Neutrophil (primary cell): ENCODE measurements around the gene CDKAL1.

Source experiments
- H3K27ac ChIP-seq: fragments of 200-600 bp; sonication (generic); 2 replicates; pipeline ENCODE4 v1.5.1; 2016; ENCODE audit warnings: mild to moderate bottlenecking, moderate library complexity
- H3K27me3 ChIP-seq: fragments of 200-600 bp; sonication (generic); 2 replicates; pipeline ENCODE4 v1.6.0; 2016; ENCODE audit warnings: mild to moderate bottlenecking
- H3K36me3 ChIP-seq: fragments of 200-600 bp; sonication (generic); 2 replicates; pipeline ENCODE4 v1.5.1; 2017
- H3K4me1 ChIP-seq, 2 experiments: fragments of 200-600 bp in 1 of 2; sonication (generic) in 1 of 2; 1 replicate in 1 of 2; 2 replicates in 1 of 2; pipeline versions ENCODE4 v1.5.1 to v1.6.1; 2013 to 2016; ENCODE audit warnings: low read depth in 1 of 2, low read length in 1 of 2, mild to moderate bottlenecking in 1 of 2, moderate library complexity in 1 of 2; ENCODE audit not compliant: control insufficient read depth in 1 of 2, insufficient read depth in 1 of 2
- H3K4me3 ChIP-seq, 2 experiments: fragments of 200-600 bp in 1 of 2; sonication (generic) in 1 of 2; 1 replicate in 1 of 2; 2 replicates in 1 of 2; pipeline ENCODE4 v1.5.1; 2013 to 2016; ENCODE audit warnings: low read depth in 1 of 2, low read length in 1 of 2, mild to moderate bottlenecking in 1 of 2, moderate library complexity in 1 of 2
- H3K9me3 ChIP-seq: fragments of 200-600 bp; sonication (generic); 2 replicates; pipeline ENCODE4 v1.5.1; 2016
- CTCF ChIP-seq: fragments of 200-600 bp; sonication (generic); IDR thresholded peaks from 2 replicates; pipeline ENCODE4 v1.5.1; 2016; ENCODE audit warnings: antibody characterized with exemption

The CDKAL1 gene

GRCh38 chr6:20658516-20658915 lies 124.3 kb downstream of the CDKAL1 start:
- Histone ChIP-seq H3K4me3 (no peak overlapping the region), H3K4me1 (peaks cover 2 to 10% of the 10 kb centered on the region in 2 experiments), H3K27ac (no peak overlapping the region), H3K36me3 (peaks cover 3% of the 10 kb centered on the region), H3K9me3 (no peaks in the 10 kb centered on the region), H3K27me3 (no peaks in the 10 kb centered on the region)
- TF ChIP-seq CTCF: no peak

GRCh38 chr6:20660534-20660933 lies 126.3 kb downstream of the CDKAL1 start:
- Histone ChIP-seq H3K36me3 (no peaks in the 10 kb centered on the region), H3K27ac (no peak overlapping the region)
- TF ChIP-seq CTCF: no peak

GRCh38 chr6:20661721-20662120 lies 127.5 kb downstream of the CDKAL1 start:
- no peaks in the 10 kb centered on the region for H3K36me3 ChIP-seq
- peaks cover 2 to 10% of the 10 kb centered on the region in 2 experiments for H3K4me1 ChIP-seq
- TF ChIP-seq CTCF: no peak

More at GRCh38 chr6:20660534-20660933, 126.3 kb downstream of the CDKAL1 start:
- Histone ChIP-seq H3K4me1 (peaks cover 2 to 10% of the 10 kb centered on the region in 2 experiments), H3K9me3 (no peaks in the 10 kb centered on the region), H3K27me3 (no peaks in the 10 kb centered on the region), H3K4me3 (no peak overlapping the region)

GRCh38 chr6:20664250-20664649 lies 130.0 kb downstream of the CDKAL1 start:
- Histone ChIP-seq H3K4me1 (peaks cover 2 to 7% of the 10 kb centered on the region in 2 experiments), H3K36me3 (no peaks in the 10 kb centered on the region), H3K4me3 (no peak overlapping the region), H3K27me3 (no peaks in the 10 kb centered on the region), H3K9me3 (no peaks in the 10 kb centered on the region), H3K27ac (no peak overlapping the region)
- TF ChIP-seq CTCF: no peak

More at GRCh38 chr6:20661721-20662120, 127.5 kb downstream of the CDKAL1 start:
- H3K27ac ChIP-seq: no peak overlapping the region
- H3K27me3 ChIP-seq: no peaks in the 10 kb centered on the region
- H3K4me3 ChIP-seq: no peak overlapping the region
- no peaks in the 10 kb centered on the region for H3K9me3 ChIP-seq

GRCh38 chr6:20665290-20665689 lies 131.0 kb downstream of the CDKAL1 start:
- Histone ChIP-seq H3K27me3 (no peaks in the 10 kb centered on the region), H3K27ac (no peak overlapping the region), H3K9me3 (no peaks in the 10 kb centered on the region), H3K4me3 (no peak overlapping the region), H3K4me1 (no peaks in the 10 kb centered on the region), H3K36me3 (no peaks in the 10 kb centered on the region)
- no peak for TF ChIP-seq CTCF
